Tibial nerve (tissue), 4 donors: ENCODE measurements around the gene ORMDL3.

Experiments used
- CTCF ChIP-seq, 5 experiments: fragments of 200-600 bp in 3 of 5; fragments of 450-650 bp in 2 of 5; sonication (generic) in 3 of 5; IDR thresholded peaks; one replicate each; pipeline ENCODE4 v1.5.1; 2016 to 2019; ENCODE audit warnings: antibody characterized with exemption in 5 of 5, mild to moderate bottlenecking in 3 of 5, moderate library complexity in 2 of 5
- EP300 ChIP-seq, 2 donors: sonication (generic); formaldehyde crosslinking; IDR thresholded peaks; one replicate each; pipeline ENCODE4 v1.6.1; 2017; ENCODE audit warnings: antibody characterized with exemption in 2 of 2, mild to moderate bottlenecking in 1 of 2

DNA sequence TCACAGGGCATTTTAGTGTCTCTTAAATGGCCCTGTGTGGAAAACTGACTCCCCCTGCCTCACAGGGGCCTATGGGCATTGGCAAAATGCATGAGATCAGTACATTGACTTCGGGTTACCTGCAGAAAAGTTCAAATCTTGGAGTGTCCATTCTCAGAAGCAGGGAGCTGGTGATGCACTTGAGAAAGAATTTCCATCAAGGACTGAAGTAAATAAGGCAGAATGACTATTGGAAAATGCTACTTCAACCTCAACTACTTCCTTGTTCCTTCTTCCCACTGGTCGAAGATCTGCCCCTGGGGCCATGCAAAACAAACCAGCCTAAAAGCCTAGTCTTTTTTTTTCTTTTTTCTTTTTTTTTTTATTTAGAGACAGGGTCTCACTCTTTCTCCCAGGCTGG, 21.6 kb upstream of the ORMDL3 start:
- TF ChIP-seq CTCF (IDR thresholded peaks at IDR 0.05) (no peak), EP300 (IDR thresholded peaks at IDR 0.05) (no peak)
